Loucy (cell line): Measurements from ENCODE around the gene CEP128.

Experiments used
- H2AFZ ChIP-seq: fragments of 200-600 bp; sonication (generic); 2 replicates; pipeline ENCODE4 v1.6.0; 2016; ENCODE audit warnings: antibody characterized with exemption, mild to moderate bottlenecking, low read length, moderate library complexity
- H3F3A ChIP-seq: fragments of 200-600 bp; 2 replicates; pipeline ENCODE4 v1.6.0; 2016; ENCODE audit warnings: antibody characterized with exemption, low read depth, mild to moderate bottlenecking
- H3K27me3 ChIP-seq: fragments of 200-600 bp; sonication (generic); 2 replicates; pipeline ENCODE4 v1.6.1; 2014; ENCODE audit warnings: low read length, mild to moderate bottlenecking; ENCODE audit not compliant: insufficient read depth, poor library complexity, severe bottlenecking
- H3K36me3 ChIP-seq: fragments of 200-600 bp; sonication (generic); 2 replicates; pipeline ENCODE4 v1.6.1; 2016; ENCODE audit warnings: low read length; ENCODE audit not compliant: insufficient read depth
- H3K4me1 ChIP-seq: fragments of 200-600 bp; sonication (generic); 2 replicates; pipeline ENCODE4 v1.5.1; 2014; ENCODE audit warnings: low read length, mild to moderate bottlenecking; ENCODE audit not compliant: insufficient read depth, poor library complexity, severe bottlenecking
- H3K4me2 ChIP-seq: fragments of 200-600 bp; sonication (generic); 2 replicates; pipeline ENCODE4 v1.6.0; 2014; ENCODE audit warnings: antibody characterized with exemption, low read length, low read depth, mild to moderate bottlenecking; ENCODE audit not compliant: poor library complexity, severe bottlenecking
- H3K4me3 ChIP-seq: fragments of 200-600 bp; sonication (generic); 2 replicates; pipeline ENCODE4 v1.5.1; 2014; ENCODE audit warnings: low read length, mild to moderate bottlenecking, mixed read lengths; ENCODE audit not compliant: poor library complexity, severe bottlenecking
- H3K79me2 ChIP-seq: fragments of 200-600 bp; sonication (generic); 2 replicates; pipeline ENCODE4 v1.6.1; 2014; ENCODE audit warnings: low read length; ENCODE audit not compliant: insufficient read depth
- H3K9ac ChIP-seq: fragments of 200-600 bp; sonication (generic); 2 replicates; pipeline ENCODE4 v1.6.0; 2014; ENCODE audit warnings: mild to moderate bottlenecking, low read depth, low read length, moderate library complexity; ENCODE audit not compliant: poor library complexity, severe bottlenecking
- H3K9me2 ChIP-seq: fragments of 200-600 bp; sonication (generic); replicated peaks from 2 replicates; pipeline ENCODE4 v1.6.1; 2016; ENCODE audit warnings: low read depth, low read length, mixed read lengths
- H3K9me3 ChIP-seq: fragments of 200-600 bp; sonication (generic); 2 replicates; pipeline ENCODE4 v1.6.1; 2014; ENCODE audit warnings: mild to moderate bottlenecking, antibody characterized with exemption, low read length, low read depth; ENCODE audit not compliant: insufficient read depth
- H4K20me1 ChIP-seq: fragments of 200-600 bp; sonication (generic); 2 replicates; pipeline ENCODE4 v1.6.0; 2014; ENCODE audit warnings: antibody characterized with exemption, low read length, mild to moderate bottlenecking; ENCODE audit not compliant: insufficient read depth, poor library complexity, severe bottlenecking
- EZH2phosphoT487 ChIP-seq: fragments of 200-600 bp; IDR thresholded peaks from 2 replicates; pipeline ENCODE4 v1.6.1; 2018; ENCODE audit warnings: antibody characterized with exemption, mild to moderate bottlenecking, moderate library complexity, borderline replicate concordance
- TF ChIP-seq, protein P1 (sequence below): fragments of 200-600 bp; sonication (generic); conservative IDR thresholded peaks from 2 replicates; pipeline ENCODE4 v1.5.1; 2014; ENCODE audit warnings: mild to moderate bottlenecking, antibody characterized with exemption, low read length

CEP128 gene

GRCh38 chr14:80965037-80965436 is 23.5 kb upstream of the CEP128 start:
- H3K4me2 ChIP-seq: no peak overlapping the region
- H3K9me3 ChIP-seq: no peaks in the 10 kb centered on the region
- no peaks in the 10 kb centered on the region for H4K20me1 ChIP-seq
- no peaks in the 10 kb centered on the region for H3F3A ChIP-seq
- H3K9me2 ChIP-seq: no peaks in the 10 kb centered on the region
- no peak overlapping the region for H2AFZ ChIP-seq
- H3K79me2 ChIP-seq: no peaks in the 10 kb centered on the region
- TF ChIP-seq EZH2phosphoT487: no peak
- TF ChIP-seq, protein P1, sequence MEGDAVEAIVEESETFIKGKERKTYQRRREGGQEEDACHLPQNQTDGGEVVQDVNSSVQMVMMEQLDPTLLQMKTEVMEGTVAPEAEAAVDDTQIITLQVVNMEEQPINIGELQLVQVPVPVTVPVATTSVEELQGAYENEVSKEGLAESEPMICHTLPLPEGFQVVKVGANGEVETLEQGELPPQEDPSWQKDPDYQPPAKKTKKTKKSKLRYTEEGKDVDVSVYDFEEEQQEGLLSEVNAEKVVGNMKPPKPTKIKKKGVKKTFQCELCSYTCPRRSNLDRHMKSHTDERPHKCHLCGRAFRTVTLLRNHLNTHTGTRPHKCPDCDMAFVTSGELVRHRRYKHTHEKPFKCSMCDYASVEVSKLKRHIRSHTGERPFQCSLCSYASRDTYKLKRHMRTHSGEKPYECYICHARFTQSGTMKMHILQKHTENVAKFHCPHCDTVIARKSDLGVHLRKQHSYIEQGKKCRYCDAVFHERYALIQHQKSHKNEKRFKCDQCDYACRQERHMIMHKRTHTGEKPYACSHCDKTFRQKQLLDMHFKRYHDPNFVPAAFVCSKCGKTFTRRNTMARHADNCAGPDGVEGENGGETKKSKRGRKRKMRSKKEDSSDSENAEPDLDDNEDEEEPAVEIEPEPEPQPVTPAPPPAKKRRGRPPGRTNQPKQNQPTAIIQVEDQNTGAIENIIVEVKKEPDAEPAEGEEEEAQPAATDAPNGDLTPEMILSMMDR: no peak
- H3K27me3 ChIP-seq: no peaks in the 10 kb centered on the region
- H3K9ac ChIP-seq: no peak overlapping the region
- H3K4me3 ChIP-seq: no peak overlapping the region
- peaks cover 2% of the 10 kb centered on the region for H3K4me1 ChIP-seq
- no peaks in the 10 kb centered on the region for H3K36me3 ChIP-seq

DNA sequence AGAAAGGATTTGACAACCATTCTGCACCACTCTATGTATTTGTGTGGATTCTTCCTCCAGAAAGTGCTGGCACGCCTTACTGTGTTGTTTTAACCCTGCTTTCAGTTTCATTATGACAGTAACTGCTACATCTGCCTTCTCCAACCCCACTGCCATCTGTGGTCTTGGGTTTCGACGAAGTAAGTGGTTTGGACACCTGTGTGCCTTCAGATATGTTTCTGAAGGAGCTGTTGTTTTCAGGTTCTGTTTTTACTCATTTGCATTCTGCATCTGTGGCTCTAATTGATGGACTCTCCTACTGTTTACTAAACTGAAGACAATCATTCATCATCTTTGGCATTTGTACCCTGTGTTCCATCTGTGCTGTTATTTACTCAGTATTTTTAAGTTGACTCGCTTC is 18.0 kb upstream of the CEP128 start:
- no peaks in the 10 kb centered on the region for H3K27me3 ChIP-seq
- H3K9ac ChIP-seq: peak overlapping the region; percentile 73
- H3K36me3 ChIP-seq: no peaks in the 10 kb centered on the region
- H2AFZ ChIP-seq: peak overlapping the region; percentile 66
- H3F3A ChIP-seq: no peaks in the 10 kb centered on the region
- peak overlapping the region; percentile 86 for H3K4me2 ChIP-seq
- H4K20me1 ChIP-seq: no peaks in the 10 kb centered on the region
- peaks cover 35% of the 10 kb centered on the region for H3K4me1 ChIP-seq
- peaks cover 5% of the 10 kb centered on the region; the same call in 1 of the 2 replicates for H3K79me2 ChIP-seq
- TF ChIP-seq EZH2phosphoT487: no peak
- TF ChIP-seq, protein P1: no peak
- H3K9me2 ChIP-seq: no peaks in the 10 kb centered on the region
- peak overlapping the region; percentile 50 for H3K4me3 ChIP-seq
- H3K9me3 ChIP-seq: no peaks in the 10 kb centered on the region

DNA sequence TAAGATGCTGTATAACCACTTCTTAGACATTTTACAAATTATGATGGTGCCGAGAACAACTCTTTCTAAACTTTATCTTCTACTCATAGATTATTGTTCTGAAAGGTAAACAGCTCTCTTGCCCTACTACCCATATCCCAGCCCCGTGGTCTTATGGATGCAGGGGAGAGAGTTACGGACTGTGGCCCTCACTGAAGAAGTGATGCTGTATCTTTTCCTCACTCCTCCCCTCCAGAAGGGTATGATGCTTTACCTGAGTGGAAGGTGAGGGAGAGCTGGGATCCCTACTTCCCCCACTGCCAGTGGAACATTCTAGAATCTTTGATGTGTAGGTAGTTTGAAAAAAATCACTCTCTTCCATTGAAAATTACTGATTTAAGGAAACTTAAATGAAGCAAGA is 17.4 kb upstream of the CEP128 start:
- H2AFZ ChIP-seq: peak overlapping the region; percentile 66
- peaks cover 35% of the 10 kb centered on the region for H3K4me1 ChIP-seq
- no peaks in the 10 kb centered on the region for H4K20me1 ChIP-seq
- H3K36me3 ChIP-seq: no peaks in the 10 kb centered on the region
- TF ChIP-seq, protein P1: no peak
- no peak for TF ChIP-seq EZH2phosphoT487
- H3K4me3 ChIP-seq: peak overlapping the region; percentile 50
- no peaks in the 10 kb centered on the region for H3K9me2 ChIP-seq
- peak overlapping the region; percentile 86 for H3K4me2 ChIP-seq
- no peaks in the 10 kb centered on the region for H3K27me3 ChIP-seq
- peak overlapping the region; percentile 73 for H3K9ac ChIP-seq
- H3F3A ChIP-seq: no peaks in the 10 kb centered on the region
- H3K9me3 ChIP-seq: no peaks in the 10 kb centered on the region
- peaks cover 5% of the 10 kb centered on the region; the same call in 1 of the 2 replicates for H3K79me2 ChIP-seq
